Activated CD4-positive, alpha-beta T cell treated with anti-CD3 and anti-CD28 coated beads for 48 hours (primary cell): ENCODE results near the gene CCDC154.
"Not testable (repeated sequence)": the region's sequence is repeated elsewhere in the genome, so short reads cannot be mapped to it uniquely, and the experiment has no call there.

Experiments
- DNase-seq: peaks from one replicate; pipeline ENCODE4 v3.0.0-alpha.2; 2020

Gene CCDC154

GRCh38 chr16:1471569-1472194 is 27.3 kb upstream of the CCDC154 start:
- no peak for DNase-seq

GRCh38 chr16:1470481-1471251 is 26.3 kb upstream of the CCDC154 start:
- no peak for DNase-seq

- no peak for DNase-seq
These were observed 25.4 kb upstream of the CCDC154 start for GRCh38 chr16:1469693-1470201.

- not testable (repeated sequence) for DNase-seq
These were observed 24.8 kb upstream of the CCDC154 start for GRCh38 chr16:1469141-1469540.

- no peak for DNase-seq
These were observed 24.1 kb upstream of the CCDC154 start for GRCh38 chr16:1468426-1468810.

- DNase-seq: no peak
These were observed 22.7 kb upstream of the CCDC154 start for GRCh38 chr16:1466968-1467521.

- DNase-seq: no peak
These were observed 21.7 kb upstream of the CCDC154 start for GRCh38 chr16:1466054-1466453.

GRCh38 chr16:1465567-1465915 is 21.2 kb upstream of the CCDC154 start:
- no peak for DNase-seq

GRCh38 chr16:1464894-1465566 is 20.7 kb upstream of the CCDC154 start:
- DNase-seq: no peak

- DNase-seq: no peak
These were observed 20.0 kb upstream of the CCDC154 start for GRCh38 chr16:1464196-1464893.

GRCh38 chr16:1461146-1461545 is 16.8 kb upstream of the CCDC154 start:
- no peak for DNase-seq

- DNase-seq: no peak
These were observed 16.3 kb upstream of the CCDC154 start for GRCh38 chr16:1460602-1461138.

- DNase-seq: no peak
These were observed 15.6 kb upstream of the CCDC154 start for GRCh38 chr16:1459967-1460366.

- no peak for DNase-seq
These were observed 14.6 kb upstream of the CCDC154 start for GRCh38 chr16:1458977-1459341.

GRCh38 chr16:1458336-1458976 is 14.1 kb upstream of the CCDC154 start:
- DNase-seq: peak; percentile 66

- no peak for DNase-seq
These were observed 13.3 kb upstream of the CCDC154 start for GRCh38 chr16:1457489-1458245.

- DNase-seq: no peak
These were observed 12.6 kb upstream of the CCDC154 start for GRCh38 chr16:1456951-1457350.

GRCh38 chr16:1455190-1456171 is 11.1 kb upstream of the CCDC154 start:
- DNase-seq: no peak

- DNase-seq: no peak
These were observed 10.2 kb upstream of the CCDC154 start for GRCh38 chr16:1454561-1454960.

- no peak for DNase-seq
These were observed 9.0 kb upstream of the CCDC154 start for GRCh38 chr16:1453316-1453715.
